Measurements from ENCODE around the gene NNAT. TPM values are rescaled to one million over a fixed set of nuclear protein-coding genes. Genes with fewer than 3 reads are reported as not detected.

The NNAT gene
- total RNA-seq, 1 donor from 2014 or later = 0.15 TPM

GRCh38 chr20:37564388-37565133 is 43.5 kb downstream of the NNAT start:
- peak; percentile 52 for DNase-seq (ENCODE audit: low spot score)
- ATAC-seq = peak; percentile 94

DNA sequence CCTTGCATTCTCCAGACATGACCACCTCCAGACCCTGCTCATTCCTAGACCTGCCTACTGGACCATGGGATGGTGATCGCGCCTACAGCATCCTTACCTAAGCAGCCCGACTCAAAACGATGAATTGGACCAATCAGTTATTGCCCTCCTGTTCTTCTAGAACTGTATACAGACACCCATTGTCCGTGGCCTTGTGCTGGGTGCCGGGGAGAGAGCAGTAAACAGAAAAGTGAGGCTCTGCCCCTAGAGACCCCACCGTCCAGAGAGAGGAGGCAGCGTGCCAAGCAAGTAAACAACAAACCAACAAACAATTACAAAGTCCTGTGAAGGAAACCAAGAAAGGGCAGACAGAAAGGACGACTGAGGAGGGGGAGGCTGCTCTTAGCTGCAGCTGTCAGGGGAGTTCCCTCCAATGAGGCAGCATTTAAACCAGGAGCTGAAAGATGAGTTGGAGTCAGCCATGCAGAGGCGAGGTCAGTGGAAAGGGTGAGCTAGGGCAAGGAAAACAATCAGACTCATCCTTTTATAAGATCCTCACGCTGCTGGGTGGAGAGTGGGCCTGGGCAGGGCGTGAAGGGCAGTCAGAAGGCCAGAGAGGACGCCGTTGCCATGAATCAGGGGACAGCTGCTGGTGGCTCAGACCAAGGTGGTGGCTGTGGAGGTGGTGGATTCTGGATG is 44.2 kb downstream of the NNAT start:
- DNase-seq (ENCODE audit: low spot score) = peak; percentile 23
- ATAC-seq = no peak

DNA sequence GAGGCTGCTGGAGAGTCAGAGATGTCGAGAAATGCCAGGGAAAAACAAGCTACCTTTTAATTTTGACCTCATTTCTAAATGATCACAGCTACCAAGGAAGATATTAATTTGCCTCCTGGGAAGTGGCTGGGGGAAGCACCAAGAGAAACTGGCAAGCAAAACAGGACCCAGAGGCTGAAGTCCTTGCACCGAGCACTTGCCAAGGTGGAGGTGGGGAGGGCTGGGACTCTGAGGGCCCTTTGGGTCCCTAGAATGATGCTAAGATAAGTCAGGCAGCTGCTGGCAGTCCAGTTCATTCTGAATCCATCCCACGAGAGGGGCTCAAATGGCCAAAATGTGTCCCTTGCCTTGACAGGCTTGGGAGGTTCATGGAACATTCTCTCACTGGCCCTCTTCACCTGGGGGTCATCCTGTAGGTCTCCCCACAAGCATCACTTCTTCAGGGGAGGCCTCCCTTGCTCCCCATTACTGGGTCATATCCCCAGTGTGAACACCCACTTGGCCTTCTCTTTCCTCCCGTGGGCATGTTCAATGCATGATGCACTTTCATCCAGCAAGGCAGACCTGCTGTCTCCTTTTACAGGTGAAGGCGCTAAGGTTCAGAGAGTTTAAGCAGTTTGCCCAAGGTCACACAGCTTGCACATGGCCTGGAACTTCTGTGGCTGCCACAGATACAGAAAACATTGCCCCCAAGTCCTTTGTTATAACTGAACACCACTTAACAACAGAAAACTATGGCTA is 45.7 kb downstream of the NNAT start:
- DNase-seq (ENCODE audit: low spot score) = peak; percentile 34
- no peak for ATAC-seq

- DNase-seq (ENCODE audit: low spot score) = peak; percentile 14
- ATAC-seq = no peak
Observed at GRCh38 chr20:37567331-37567665, 46.2 kb downstream of the NNAT start.

DNA sequence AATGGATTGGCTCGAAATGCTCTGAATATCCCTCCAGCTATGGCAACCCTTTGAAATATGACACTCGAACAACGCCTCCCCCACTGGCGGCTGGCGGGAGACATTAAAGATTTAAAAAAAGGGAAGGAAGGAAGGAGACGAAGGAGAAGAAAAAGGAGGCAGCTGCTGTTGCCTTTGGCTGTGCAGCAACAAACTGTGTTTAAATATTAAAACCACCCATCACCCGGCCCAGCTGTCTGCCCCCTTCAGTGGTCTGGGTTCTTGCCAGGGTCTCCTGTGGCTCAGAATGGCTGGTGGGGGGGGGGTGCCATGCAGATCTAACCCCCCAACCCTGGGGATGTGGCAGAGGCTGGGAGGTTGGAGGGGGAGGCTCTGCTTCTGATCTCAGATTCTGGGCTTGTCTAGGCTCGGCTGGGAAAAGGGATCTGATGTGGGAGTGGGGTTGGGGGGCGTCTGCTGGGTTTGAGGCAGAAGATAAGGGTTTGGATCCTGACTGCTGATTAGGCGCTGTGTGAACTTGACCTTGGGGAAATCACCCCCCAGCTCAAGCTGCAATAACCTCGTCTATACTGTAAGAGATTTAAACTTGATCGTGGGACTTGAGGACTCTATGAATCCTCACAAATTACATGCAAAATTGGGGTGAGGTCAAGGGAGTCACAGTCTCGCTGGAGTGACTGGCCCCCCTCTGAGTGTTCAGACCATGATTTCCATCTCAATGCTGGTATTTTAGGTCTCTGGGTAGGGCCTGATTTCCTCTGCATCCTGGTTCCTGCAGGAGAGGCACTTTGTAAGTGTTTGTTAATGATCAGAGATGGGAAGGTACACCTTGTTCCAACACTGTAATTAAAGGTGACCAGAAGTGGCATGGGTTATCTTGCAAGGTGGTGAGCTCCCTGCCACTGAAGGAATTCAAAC is 46.9 kb downstream of the NNAT start:
- DNase-seq (ENCODE audit: low spot score) (peak; percentile 29), ATAC-seq (no peak)

GRCh38 chr20:37570419-37570818 is 49.4 kb downstream of the NNAT start:
- ATAC-seq = no peak

GRCh38 chr20:37571033-37571432 is 50.0 kb downstream of the NNAT start:
- DNase-seq (ENCODE audit: low spot score) (peak; percentile 14), ATAC-seq (no peak)

More at GRCh38 chr20:37570419-37570818, 49.4 kb downstream of the NNAT start:
- DNase-seq (ENCODE audit: low spot score) = no peak

Other genes starting within 250 kb of the NNAT start
- 12.3 TPM for gene MANBAL, start 231.6 kb upstream of the NNAT start, total RNA-seq
- gene SRC, start 175.1 kb upstream of the NNAT start, total RNA-seq = 9.6 TPM
- gene BLCAP, start 6.6 kb downstream of the NNAT start, total RNA-seq = 70.4 TPM
- gene CTNNBL1, start 172.8 kb downstream of the NNAT start, total RNA-seq = 41.4 TPM

All from left lobe of liver (tissue), 2 donors.